ENCODE results near the gene ATP5PO.

GRCh38 chr21:33924079-33924765, 8.6 kb upstream of the ATP5PO start:
- TF ChIP-seq CTCF (IDR thresholded peaks at IDR 0.05) (peak; percentile 84), PRDM15 (CRISPR knock-in tag; IDR thresholded peaks at IDR 0.05) (no peak), NFE2L1 (CRISPR knock-in tag; IDR thresholded peaks at IDR 0.05) (no peak), SMAD3 (CRISPR knock-in tag; IDR thresholded peaks at IDR 0.05; ENCODE audit: borderline replicate concordance) (no peak), RELA (CRISPR knock-in tag; IDR thresholded peaks at IDR 0.05; ENCODE audit: borderline replicate concordance) (no peak), ZNF423 (CRISPR knock-in tag; IDR thresholded peaks at IDR 0.05) (no peak), TCF7 (CRISPR knock-in tag; IDR thresholded peaks at IDR 0.05; ENCODE audit: low read depth) (no peak), MLX (CRISPR knock-in tag; IDR thresholded peaks at IDR 0.05) (no peak), RORB (CRISPR knock-in tag; IDR thresholded peaks at IDR 0.05) (no peak), ATF3 (CRISPR knock-in tag; conservative IDR thresholded peaks at IDR 0.05) (no peak), ZNF138 (CRISPR knock-in tag; conservative IDR thresholded peaks at IDR 0.05) (no peak), USF2 (CRISPR knock-in tag; IDR thresholded peaks at IDR 0.05) (no peak), NFYB (CRISPR knock-in tag; conservative IDR thresholded peaks at IDR 0.05; ENCODE audit: low read depth) (no peak)

Data from WTC11 (cell line).